Sigmoid colon (tissue), 7 donors: Measurements from ENCODE around the gene TRIM24. TPM values are rescaled to one million over a fixed set of nuclear protein-coding genes. Genes with fewer than 3 reads are reported as not detected.

Source experiments
- DNase-seq: peaks from one replicate; pipeline ENCODE4 v3.0.0-alpha.2; 2019
- H3K27ac ChIP-seq, 4 donors: fragments of 200-600 bp; sonication (generic); one replicate each; pipeline ENCODE4 v1.5.1; 2016 to 2019; ENCODE audit warnings: mild to moderate bottlenecking in 1 of 4
- H3K27me3 ChIP-seq, 3 donors: fragments of 200-600 bp; sonication (generic); one replicate each; pipeline ENCODE4 v1.5.1; 2019; ENCODE audit warnings: mild to moderate bottlenecking in 1 of 3
- H3K36me3 ChIP-seq, 4 donors: fragments of 200-600 bp; sonication (generic); one replicate each; pipeline ENCODE4 v1.5.1; 2016 to 2019
- H3K4me1 ChIP-seq, 4 donors: fragments of 200-600 bp; sonication (generic); one replicate each; pipeline ENCODE4 v1.5.1; 2017 to 2019
- H3K4me3 ChIP-seq, 4 donors: fragments of 200-600 bp; sonication (generic); one replicate each; pipeline ENCODE4 v1.5.1; 2017 to 2019; ENCODE audit warnings: mild to moderate bottlenecking in 2 of 4, moderate library complexity in 1 of 4
- H3K9me3 ChIP-seq, 4 donors: fragments of 200-600 bp in 3 of 4; sonication (generic) in 3 of 4; one replicate each; pipeline versions ENCODE4 v1.5.1 to v1.6.1; 2013 to 2019
- EP300 ChIP-seq, 4 donors: sonication (generic); formaldehyde crosslinking; IDR thresholded peaks; one replicate each; pipeline ENCODE4 v1.6.1; 2017; ENCODE audit warnings: antibody characterized with exemption in 4 of 4
- POLR2A ChIP-seq, 2 donors: fragments of 450-650 bp; IDR thresholded peaks; one replicate each; pipeline ENCODE4 v1.6.1; 2016; ENCODE audit warnings: antibody characterized with exemption in 2 of 2, mild to moderate bottlenecking in 2 of 2, moderate library complexity in 2 of 2
- POLR2AphosphoS5 ChIP-seq, 4 donors: sonication (generic); formaldehyde crosslinking; IDR thresholded peaks; one replicate each; pipeline ENCODE4 v1.6.1; 2017; ENCODE audit warnings: antibody characterized with exemption in 4 of 4
- WGBS, 2 donors: extraction: QIAGEN DNeasy Blood & Tissue Kit; methylation state at CpG; one replicate each; pipeline ENCODE4 v1.1.7; 2013; 5-methylcytosine and 5-hydroxymethylcytosine counted together
- intact Hi-C: fragments of 100-400 bp; cut with DNase I; formaldehyde crosslinking; loops from one replicate; pipeline ENCODE4 v1.15.1; 2023
- polyA plus RNA-seq, 3 donors: library from polyadenylated mRNA; stranded (reverse); fragments of 200-250 nt; gene quantifications; one replicate each; pipeline ENCODE4 v1.2.3, GENCODE V29; 2013
- small RNA-seq, 3 donors: library from RNA; depleted of rRNA; stranded (forward); fragments of <200 nt; gene quantifications; one replicate each; pipeline ENCODE3, GENCODE V24; 2016
- total RNA-seq, 4 donors: library from RNA; depleted of rRNA; stranded (reverse); fragments of >200 nt; gene quantifications; one replicate each; pipeline ENCODE4 v1.1.0, GENCODE V29; 2016
- TF ChIP-seq, protein P1 (sequence below), 4 experiments: fragments of 450-650 bp in 3 of 4; fragments of 200-600 bp in 1 of 4; IDR thresholded peaks; one replicate each; pipeline ENCODE4 v1.5.1; 2016 to 2019; ENCODE audit warnings: antibody characterized with exemption in 4 of 4, mild to moderate bottlenecking in 3 of 4, moderate library complexity in 2 of 4
- donor health status: healthy with polysubstance abuse.
- donor health status: Bipolar disorder and iron deficiency.
- donor health status: healthy.

TRIM24 gene
- total and polyA plus RNA-seq, 7 donors: 6.0 to 13.2 (median 11.4) TPM

DNA sequence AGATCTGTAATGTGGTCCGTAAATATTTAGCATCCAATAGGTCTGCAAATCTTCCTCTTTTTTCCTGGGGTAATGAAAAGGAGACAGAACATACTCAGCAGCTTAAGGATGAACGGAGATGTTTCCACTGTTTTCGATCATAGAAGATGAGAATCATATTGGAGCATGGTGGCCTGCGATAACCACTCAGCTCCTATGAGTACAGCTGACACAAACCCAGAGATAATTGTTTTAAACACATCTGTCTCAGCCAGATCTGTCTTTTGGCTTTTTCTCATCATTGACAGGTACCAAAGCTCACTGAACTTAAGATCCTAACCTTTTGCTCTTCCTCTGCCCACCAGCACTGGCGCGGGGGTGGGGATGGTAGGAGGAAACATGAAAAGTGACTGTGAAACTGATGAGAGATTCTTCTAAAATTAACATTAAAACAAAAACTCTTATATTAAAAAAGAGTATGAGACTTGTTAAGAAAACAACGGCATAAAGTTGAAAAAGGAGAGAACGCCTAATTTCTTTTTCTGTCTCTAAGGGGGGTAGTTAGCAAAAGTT is 170.1 kb downstream of the TRIM24 start:
- TF ChIP-seq EP300 (IDR thresholded peaks at IDR 0.05) (no peak), POLR2AphosphoS5 (IDR thresholded peaks at IDR 0.05) (no peak), POLR2A (IDR thresholded peaks at IDR 0.05) (no peak)
- TF ChIP-seq, protein P1, sequence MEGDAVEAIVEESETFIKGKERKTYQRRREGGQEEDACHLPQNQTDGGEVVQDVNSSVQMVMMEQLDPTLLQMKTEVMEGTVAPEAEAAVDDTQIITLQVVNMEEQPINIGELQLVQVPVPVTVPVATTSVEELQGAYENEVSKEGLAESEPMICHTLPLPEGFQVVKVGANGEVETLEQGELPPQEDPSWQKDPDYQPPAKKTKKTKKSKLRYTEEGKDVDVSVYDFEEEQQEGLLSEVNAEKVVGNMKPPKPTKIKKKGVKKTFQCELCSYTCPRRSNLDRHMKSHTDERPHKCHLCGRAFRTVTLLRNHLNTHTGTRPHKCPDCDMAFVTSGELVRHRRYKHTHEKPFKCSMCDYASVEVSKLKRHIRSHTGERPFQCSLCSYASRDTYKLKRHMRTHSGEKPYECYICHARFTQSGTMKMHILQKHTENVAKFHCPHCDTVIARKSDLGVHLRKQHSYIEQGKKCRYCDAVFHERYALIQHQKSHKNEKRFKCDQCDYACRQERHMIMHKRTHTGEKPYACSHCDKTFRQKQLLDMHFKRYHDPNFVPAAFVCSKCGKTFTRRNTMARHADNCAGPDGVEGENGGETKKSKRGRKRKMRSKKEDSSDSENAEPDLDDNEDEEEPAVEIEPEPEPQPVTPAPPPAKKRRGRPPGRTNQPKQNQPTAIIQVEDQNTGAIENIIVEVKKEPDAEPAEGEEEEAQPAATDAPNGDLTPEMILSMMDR (IDR thresholded peaks at IDR 0.05): no peak
- no peak overlapping the region for H3K27ac ChIP-seq
- DNase-seq: no peak
- no peaks in the 10 kb centered on the region for H3K9me3 ChIP-seq
- intact Hi-C loops: no loop called here
- H3K4me1 ChIP-seq: no peaks in the 10 kb centered on the region
- no peak overlapping the region for H3K4me3 ChIP-seq
- no peaks in the 10 kb centered on the region for H3K36me3 ChIP-seq
- H3K27me3 ChIP-seq: no peaks in the 10 kb centered on the region
- WGBS, 2 donors: 89 to 95% methylated on average over 8 of the region's 8 CpGs

DNA sequence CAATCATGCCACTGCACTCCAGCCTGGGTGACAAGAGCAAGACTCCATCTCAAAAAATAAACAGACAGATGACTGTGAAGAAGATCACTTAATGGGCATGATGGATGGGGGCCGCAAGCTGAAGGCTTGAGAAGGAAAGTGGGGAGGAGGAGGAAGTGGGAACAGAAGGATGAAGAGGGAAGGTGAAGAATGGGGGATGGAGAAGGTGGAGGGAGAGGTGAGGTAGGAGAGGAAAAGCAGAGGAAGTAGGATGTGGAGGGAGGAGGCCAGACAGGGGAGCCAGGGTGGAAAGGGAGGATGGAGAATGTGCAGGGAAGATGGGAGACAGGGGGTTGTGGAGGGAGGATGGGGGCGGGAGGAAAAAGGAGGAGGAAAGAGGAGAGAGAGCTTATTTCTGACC is 172.3 kb downstream of the TRIM24 start:
- TF ChIP-seq, protein P1 (IDR thresholded peaks at IDR 0.05): no peak
- no peak for TF ChIP-seq POLR2AphosphoS5 (IDR thresholded peaks at IDR 0.05)
- TF ChIP-seq POLR2A (IDR thresholded peaks at IDR 0.05): no peak
- TF ChIP-seq EP300 (IDR thresholded peaks at IDR 0.05): no peak
- no peak overlapping the region for H3K4me3 ChIP-seq
- no peaks in the 10 kb centered on the region for H3K9me3 ChIP-seq
- H3K36me3 ChIP-seq: no peaks in the 10 kb centered on the region
- no peaks in the 10 kb centered on the region for H3K4me1 ChIP-seq
- no peak for DNase-seq
- intact Hi-C loops: no loop called here
- H3K27me3 ChIP-seq: no peaks in the 10 kb centered on the region
- WGBS, 2 donors: 75 to 89% methylated on average over 1 to 2 of the region's 2 CpGs
- no peak overlapping the region for H3K27ac ChIP-seq

DNA sequence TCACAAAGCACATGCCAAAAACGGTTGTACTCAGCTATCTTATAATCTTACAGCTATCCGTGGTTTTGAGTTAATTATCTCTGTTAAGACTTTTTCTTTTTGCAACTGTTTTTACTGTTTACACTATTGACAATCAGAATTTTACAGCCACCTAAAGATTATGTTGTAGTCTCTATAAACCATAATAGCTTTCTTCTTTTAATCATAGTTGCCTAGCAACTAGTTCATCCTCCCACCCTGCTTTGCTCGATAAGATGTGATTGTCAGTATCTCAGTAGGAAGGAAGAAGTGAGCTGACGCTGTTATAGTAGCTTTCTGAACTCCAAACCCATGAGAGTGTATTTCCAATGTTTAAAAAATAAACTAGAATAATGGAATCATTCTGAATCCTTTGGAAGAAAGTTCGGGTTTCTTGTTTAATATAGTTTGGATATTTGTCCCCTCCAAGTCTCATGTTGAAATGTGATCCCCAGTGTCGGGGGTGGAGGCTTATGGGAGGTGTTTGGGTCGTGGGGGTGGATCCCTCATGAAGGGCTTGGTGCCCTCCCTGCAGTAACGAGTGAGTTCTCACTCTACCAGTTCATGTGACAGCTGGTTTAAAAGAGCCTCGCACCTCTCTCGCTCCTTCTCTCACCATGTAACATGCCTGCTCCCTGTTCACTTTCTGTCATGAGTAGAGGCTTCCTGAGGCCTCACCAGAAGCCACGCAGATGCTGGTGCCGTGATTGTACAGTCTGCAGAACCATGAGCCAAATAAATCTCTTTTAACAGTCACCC is 173.0 kb downstream of the TRIM24 start:
- no peak overlapping the region for H3K4me3 ChIP-seq
- H3K4me1 ChIP-seq: no peaks in the 10 kb centered on the region
- no peak for DNase-seq
- no peaks in the 10 kb centered on the region for H3K27me3 ChIP-seq
- H3K9me3 ChIP-seq: no peaks in the 10 kb centered on the region
- TF ChIP-seq, protein P1 (IDR thresholded peaks at IDR 0.05): no peak
- no peaks in the 10 kb centered on the region for H3K36me3 ChIP-seq
- WGBS, 2 donors: 48 to 59% methylated on average over 12 of the region's 12 CpGs
- intact Hi-C loops: no loop called here
- H3K27ac ChIP-seq: no peak overlapping the region

Small RNA genes lying within 50 kb of the gene (small RNA-seq; reads per million reads assigned to genes)
- 0 reads per million in 3 donors for gene RF00561

Other genes starting within 250 kb of the TRIM24 start
- gene SVOPL, start 241.1 kb downstream of the TRIM24 start, total RNA-seq: not detected
- 1 to 10 TPM in 2 of 3 donors, not detected in 1; 1.8 to 2.3 TPM for gene SVOPL, start 241.1 kb downstream of the TRIM24 start, polyA plus RNA-seq